Keratinocyte (primary cell): Measurements from ENCODE around the gene WLS. TPM values are rescaled to one million over a fixed set of nuclear protein-coding genes. Genes with fewer than 3 reads are reported as not detected.
A peak's percentile ranks its signal among the peaks of the same experiment; 100 is the strongest.

Experiments used
- DNase-seq: peaks from one replicate; pipeline ENCODE4 v3.0.0-alpha.2; 2011; ENCODE audit warnings: low read depth, missing footprints, low spot score
- FAIRE-seq: peaks from 2 replicates; lab custom pipeline; 2011; peaks lifted over from hg19 to GRCh38; lab: Jason Lieb, UNC
- H2AFZ ChIP-seq: 2 replicates; pipeline ENCODE4 v1.6.0; 2012; ENCODE audit warnings: low read length, control low read depth, inconsistent platforms; ENCODE audit not compliant: control insufficient read depth
- H3K27ac ChIP-seq: 2 replicates; pipeline ENCODE4 v1.5.1; 2011; ENCODE audit warnings: low read length; ENCODE audit not compliant: control insufficient read depth, insufficient read depth
- H3K27me3 ChIP-seq: 3 replicates; pipeline ENCODE4 v1.6.0; 2011; ENCODE audit warnings: low read length; ENCODE audit not compliant: control insufficient read depth, insufficient read depth; ENCODE audit errors: extremely low read depth
- H3K36me3 ChIP-seq, 2 experiments: 2 replicates in 1 of 2; 3 replicates in 1 of 2; pipeline ENCODE4 v1.5.1; 2011; ENCODE audit warnings: low read length in 2 of 2, mild to moderate bottlenecking in 1 of 2; ENCODE audit not compliant: control insufficient read depth in 2 of 2, insufficient read depth in 2 of 2; ENCODE audit errors: extremely low read depth in 1 of 2
- H3K4me1 ChIP-seq: 3 replicates; pipeline ENCODE4 v1.5.1; 2011; ENCODE audit warnings: low read length; ENCODE audit not compliant: control insufficient read depth, insufficient read depth; ENCODE audit errors: extremely low read depth
- H3K4me2 ChIP-seq: 3 replicates; pipeline ENCODE4 v1.6.0; 2011; ENCODE audit warnings: low read depth, low read length; ENCODE audit not compliant: control insufficient read depth, insufficient read depth; ENCODE audit errors: extremely low read depth
- H3K4me3 ChIP-seq, 3 experiments: fragments of 200-600 bp in 1 of 3; sonication (generic) in 1 of 3; 2 replicates in 2 of 3; 3 replicates in 1 of 3; pipeline ENCODE4 v1.5.1; 2011 to 2016; ENCODE audit warnings: low read length in 3 of 3, mild to moderate bottlenecking in 3 of 3, control low read depth in 2 of 3, inconsistent platforms in 1 of 3, low read depth in 1 of 3, mixed read lengths in 1 of 3, mixed run types in 1 of 3, moderate library complexity in 1 of 3; ENCODE audit not compliant: control insufficient read depth in 2 of 3, insufficient read depth in 2 of 3; ENCODE audit errors: extremely low read depth in 1 of 3
- H3K79me2 ChIP-seq: 2 replicates; pipeline ENCODE4 v1.6.0; 2012; ENCODE audit warnings: low read length; ENCODE audit not compliant: control insufficient read depth, insufficient read depth
- H3K9ac ChIP-seq: 3 replicates; pipeline ENCODE4 v1.6.0; 2011; ENCODE audit warnings: low read length; ENCODE audit not compliant: control insufficient read depth, insufficient read depth; ENCODE audit errors: extremely low read depth
- H3K9me1 ChIP-seq: 3 replicates; pipeline ENCODE4 v1.6.0; 2011; ENCODE audit warnings: low read length; ENCODE audit not compliant: control insufficient read depth, insufficient read depth; ENCODE audit errors: extremely low read depth
- H3K9me3 ChIP-seq: 2 replicates; pipeline ENCODE4 v1.5.1; 2012; ENCODE audit warnings: low read depth, low read length; ENCODE audit not compliant: control insufficient read depth
- H4K20me1 ChIP-seq: 3 replicates; pipeline ENCODE4 v1.6.0; 2011; ENCODE audit warnings: low read length; ENCODE audit not compliant: control insufficient read depth, insufficient read depth; ENCODE audit errors: extremely low read depth
- EZH2 ChIP-seq: IDR thresholded peaks from one replicate; pipeline ENCODE4 v1.6.1; 2012; ENCODE audit warnings: inconsistent platforms, mild to moderate bottlenecking, low read length, moderate library complexity
- dilution Hi-C: fragments of 300-500 bp; cut with MboI; formaldehyde crosslinking; loops from one replicate; pipeline ENCODE4 v1.7.0; 2020; ENCODE audit warnings: low sequenced_read_pairs; ENCODE audit not compliant: extremely low pct_ligation_motif_present
- polyA plus RNA-seq, 5 experiments: library from polyadenylated mRNA; depleted of rRNA in 3 of 5; stranded (reverse) in 3 of 5; stranded (forward) in 1 of 5; unstranded in 1 of 5; fragments of >200 nt; gene quantifications; 1 replicate in 1 of 5; 2 replicates in 3 of 5; 3 replicates in 1 of 5; pipeline versions ENCODE4 v1.2.1 to v1.2.3, GENCODE V29; 2011 to 2012; ENCODE audit warnings: missing spikeins in 2 of 5, low read depth in 1 of 5, low replicate concordance in 1 of 5
- TF ChIP-seq, protein P1 (sequence below), 3 experiments: IDR thresholded peaks in 1 of 3; conservative IDR thresholded peaks in 1 of 3; optimal IDR thresholded peaks in 1 of 3; 2 replicates in 2 of 3; 3 replicates in 1 of 3; pipeline versions ENCODE3 to v1.5.1; 2011; ENCODE audit warnings: low read length in 3 of 3, mild to moderate bottlenecking in 3 of 3, moderate library complexity in 2 of 3, control low read depth in 1 of 3, inconsistent platforms in 1 of 3; ENCODE audit not compliant: insufficient read depth in 2 of 3; ENCODE audit errors: extremely low read depth in 1 of 3

WLS gene
- polyA plus RNA-seq, 1 donor (not counting 4 experiments of a cell fraction or from before 2014, with no cell fraction given): 92.4 TPM

DNA sequence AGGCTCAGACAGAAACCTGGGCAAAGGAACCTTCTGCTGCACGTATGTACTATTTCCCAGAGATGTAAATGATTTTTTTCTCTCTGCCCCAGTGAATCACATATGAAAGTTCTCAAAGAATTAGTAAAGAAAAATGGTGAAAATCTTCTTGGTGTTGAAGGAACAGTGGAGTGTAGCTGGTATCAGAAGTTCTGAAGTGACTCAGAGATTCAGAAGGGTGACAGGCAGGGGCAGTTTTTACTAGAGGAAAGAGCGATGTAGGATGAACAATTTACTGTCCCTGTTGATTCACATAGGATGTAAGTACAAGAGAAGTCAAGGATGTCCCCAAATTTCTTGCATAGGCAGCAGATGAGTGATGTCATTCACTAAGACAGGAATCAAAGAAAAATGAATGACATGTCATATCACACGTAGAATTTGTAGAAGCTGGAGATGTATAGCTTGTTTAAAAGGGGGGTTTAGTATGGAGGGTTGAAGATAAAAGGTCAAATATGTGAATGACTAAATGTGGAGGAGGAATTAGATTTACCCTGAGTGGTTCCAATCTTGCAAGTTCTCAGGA is 26.4 kb downstream of the WLS start:
- dilution Hi-C loops: no loop called here
- Histone ChIP-seq H3K4me3 (no peak overlapping the region), H4K20me1 (no peaks in the 10 kb centered on the region), H3K4me1 (peaks cover 22% of the 10 kb centered on the region), H3K9me1 (no peaks in the 10 kb centered on the region), H3K27me3 (no peaks in the 10 kb centered on the region), H3K79me2 (peaks cover 52% of the 10 kb centered on the region), H3K36me3 (peaks cover 0 to 3% of the 10 kb centered on the region in 2 experiments), H3K9ac (no peak overlapping the region), H3K27ac (no peak overlapping the region), H2AFZ (no peak overlapping the region), H3K4me2 (no peak overlapping the region), H3K9me3 (no peaks in the 10 kb centered on the region)
- no peak for FAIRE-seq
- no peak for DNase-seq
- TF ChIP-seq EZH2: no peak
- TF ChIP-seq, protein P1, sequence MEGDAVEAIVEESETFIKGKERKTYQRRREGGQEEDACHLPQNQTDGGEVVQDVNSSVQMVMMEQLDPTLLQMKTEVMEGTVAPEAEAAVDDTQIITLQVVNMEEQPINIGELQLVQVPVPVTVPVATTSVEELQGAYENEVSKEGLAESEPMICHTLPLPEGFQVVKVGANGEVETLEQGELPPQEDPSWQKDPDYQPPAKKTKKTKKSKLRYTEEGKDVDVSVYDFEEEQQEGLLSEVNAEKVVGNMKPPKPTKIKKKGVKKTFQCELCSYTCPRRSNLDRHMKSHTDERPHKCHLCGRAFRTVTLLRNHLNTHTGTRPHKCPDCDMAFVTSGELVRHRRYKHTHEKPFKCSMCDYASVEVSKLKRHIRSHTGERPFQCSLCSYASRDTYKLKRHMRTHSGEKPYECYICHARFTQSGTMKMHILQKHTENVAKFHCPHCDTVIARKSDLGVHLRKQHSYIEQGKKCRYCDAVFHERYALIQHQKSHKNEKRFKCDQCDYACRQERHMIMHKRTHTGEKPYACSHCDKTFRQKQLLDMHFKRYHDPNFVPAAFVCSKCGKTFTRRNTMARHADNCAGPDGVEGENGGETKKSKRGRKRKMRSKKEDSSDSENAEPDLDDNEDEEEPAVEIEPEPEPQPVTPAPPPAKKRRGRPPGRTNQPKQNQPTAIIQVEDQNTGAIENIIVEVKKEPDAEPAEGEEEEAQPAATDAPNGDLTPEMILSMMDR (optimal IDR thresholded peaks at IDR 0.05 in 1 of 3, IDR thresholded peaks at IDR 0.05 in 1 of 3, conservative IDR thresholded peaks at IDR 0.05 in 1 of 3; ENCODE audit: extremely low read depth in 1 of 3, insufficient read depth in 2 of 3, low read length in 3 of 3): no peak

DNA sequence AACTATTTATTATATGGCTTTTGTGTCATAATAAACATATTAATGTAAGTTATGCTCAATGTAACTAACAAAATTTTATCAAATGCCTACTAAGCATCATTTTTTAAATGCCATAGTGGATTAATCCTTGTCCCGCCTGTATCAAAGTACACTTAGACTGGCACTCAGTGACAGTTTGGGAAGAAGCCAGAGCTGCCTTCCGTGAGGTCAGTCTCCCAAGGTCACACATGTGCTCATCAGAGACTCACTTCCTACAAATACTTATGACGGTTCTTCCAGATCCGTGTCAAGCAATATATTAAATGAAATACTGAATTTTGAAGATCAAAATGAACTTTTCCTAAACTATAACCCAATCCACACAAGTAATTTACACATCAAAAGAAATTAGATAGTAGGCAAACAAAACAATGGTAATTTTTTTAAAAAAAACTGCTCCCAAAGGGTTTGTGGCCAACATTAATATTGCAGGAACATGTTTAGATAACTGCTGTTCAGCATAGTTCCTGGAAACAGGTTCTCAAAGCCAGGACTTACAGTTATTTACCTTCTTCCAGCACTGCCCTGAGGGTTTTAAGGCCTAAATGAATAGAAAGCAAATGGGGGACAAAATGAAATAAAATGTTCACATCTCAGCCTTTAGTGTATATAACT is 27.2 kb downstream of the WLS start:
- Histone ChIP-seq H3K4me2 (no peak overlapping the region), H3K79me2 (peaks cover 46% of the 10 kb centered on the region)
- FAIRE-seq: peak; percentile 41

More for the DNA sequence above, 27.2 kb downstream of the WLS start:
- dilution Hi-C loops: no loop called here
- Histone ChIP-seq H3K36me3 (peaks cover 0 to 3% of the 10 kb centered on the region in 2 experiments), H3K27me3 (no peaks in the 10 kb centered on the region), H3K27ac (no peak overlapping the region), H3K9ac (no peak overlapping the region), H2AFZ (no peak overlapping the region), H3K9me1 (no peaks in the 10 kb centered on the region), H4K20me1 (no peaks in the 10 kb centered on the region), H3K9me3 (no peaks in the 10 kb centered on the region), H3K4me3 (no peak overlapping the region), H3K4me1 (peaks cover 22% of the 10 kb centered on the region)
- TF ChIP-seq, protein P1 (optimal IDR thresholded peaks at IDR 0.05 in 1 of 3, IDR thresholded peaks at IDR 0.05 in 1 of 3, conservative IDR thresholded peaks at IDR 0.05 in 1 of 3; ENCODE audit: extremely low read depth in 1 of 3, insufficient read depth in 2 of 3, low read length in 3 of 3): no peak
- no peak for TF ChIP-seq EZH2
- DNase-seq: no peak
